ENCODE measurements around the gene GSE1. TPM values are rescaled to one million over a fixed set of nuclear protein-coding genes. Genes with fewer than 3 reads are reported as not detected.

Gene GSE1
- total and polyA plus RNA-seq, 2 of the 13 experiments (the other 11 are each of a cell fraction or from before 2014, with no cell fraction given): 16.1 to 31.2 TPM

DNA sequence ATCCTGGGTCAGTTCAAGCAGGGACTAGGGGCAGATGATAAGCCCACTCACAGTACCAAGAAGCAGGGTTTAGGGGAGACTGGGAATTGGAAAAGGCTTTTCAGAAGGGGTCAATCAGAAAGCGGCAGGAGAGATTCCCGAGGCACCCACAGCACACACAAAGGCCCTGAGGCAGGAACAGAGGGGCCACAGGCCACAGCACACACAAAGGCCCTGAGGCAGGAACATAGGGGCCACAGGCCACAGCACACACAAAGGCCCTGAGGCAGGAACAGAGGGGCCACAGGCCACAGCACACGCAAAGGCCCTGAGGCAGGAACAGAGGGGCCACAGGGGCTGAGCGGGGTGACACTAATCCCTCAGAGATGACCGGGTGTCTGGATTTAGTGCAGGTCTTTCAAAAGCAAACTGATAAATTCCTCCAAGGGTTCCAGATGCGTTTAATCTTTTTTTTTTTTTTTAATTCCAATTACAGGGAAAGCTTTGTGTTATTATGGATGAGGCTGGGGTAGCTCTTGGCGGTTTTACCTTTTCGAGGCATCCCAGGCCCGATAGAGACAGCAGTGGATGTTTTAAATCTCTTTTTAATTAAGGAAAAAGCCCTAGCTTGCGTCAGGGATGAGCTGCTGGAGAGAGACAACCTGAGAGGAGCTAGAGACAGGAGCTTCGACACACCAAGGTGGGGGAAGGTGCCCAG, 106.6 kb downstream of the GSE1 start:
- H3K36me3 ChIP-seq (replicated peaks in 1 of 2; ENCODE audit: control insufficient read depth in 1 of 2, insufficient read depth in 2 of 2, low read length in 2 of 2): no peaks in the 10 kb centered on the region
- 25% methylated on average over 11 of the region's 11 CpGs for WGBS (ENCODE audit: low lambda C conversion rate)
- H3K79me2 ChIP-seq (ENCODE audit: insufficient read depth, low read length): no peaks in the 10 kb centered on the region
- in situ Hi-C loops (cut with HindIII; ENCODE audit: extremely low pct_ligation_motif_present, low pct_unique_long_range_greater_than_20kb): loop anchor here (5.0 kb wide), 1 partner anchor 62 kb away; no protein-coding TSS in a partner anchor
- intact Hi-C loops (cut with micrococcal nuclease; ENCODE audit: unreplicated experiment): loop anchor here (10.0 kb wide), 1 partner anchor 325 kb away; no protein-coding TSS in a partner anchor
- no peak overlapping the region for H3K27ac ChIP-seq (ENCODE audit: extremely low read length, insufficient read depth, low read length)
- ChIA-PET CTCF (ENCODE audit: low intra/inter-chr PET ratio, low total read pairs) (interaction anchor here (0.8 to 2.9 kb wide), 2 partner anchors 299 to 350 kb away, joined by 3 to 12 read pairs; no protein-coding TSS in a partner anchor), POLR2A (no interaction called here)
- no peak for FAIRE-seq
- no peak overlapping the region for H3K9ac ChIP-seq (ENCODE audit: insufficient read depth, low read depth, low read length)
- TF ChIP-seq SYNCRIP (IDR thresholded peaks at IDR 0.05; ENCODE audit: insufficient read depth, low read depth, low read length) (no peak), ZNF235 (CRISPR knock-in tag; IDR thresholded peaks at IDR 0.05; ENCODE audit: borderline replicate concordance) (no peak), FOXM1 (CRISPR knock-in tag; IDR thresholded peaks at IDR 0.05) (no peak), RARA (CRISPR knock-in tag; IDR thresholded peaks at IDR 0.05) (no peak), AGO1 (IDR thresholded peaks at IDR 0.05; ENCODE audit: low read depth, low read length, poor library complexity, severe bottlenecking) (no peak)
- no peak for DNase-seq (ENCODE audit: low spot score)
- no peaks in the 10 kb centered on the region for H3K9me3 ChIP-seq (ENCODE audit: low read length)
- H3K27me3 ChIP-seq (ENCODE audit: control insufficient read depth in 1 of 2, insufficient read depth in 2 of 2, low read length in 2 of 2): peaks cover 4 to 35% of the 10 kb centered on the region in 2 experiments; a peak in 4 of 5 replicates
- no TSS peak for BruUV-seq (replicated peaks)
- no peak overlapping the region for H3K4me3 ChIP-seq (replicated peaks in 1 of 3; ENCODE audit: insufficient read depth in 1 of 3, low read depth in 2 of 3, low read length in 3 of 3)
- H4K20me1 ChIP-seq (ENCODE audit: insufficient read depth, low read length): peaks cover 3% of the 10 kb centered on the region; the same call in 1 of the 2 replicates
- H3K4me2 ChIP-seq (ENCODE audit: low read depth, low read length): no peak overlapping the region
- ATAC-seq: no peak
- no peak overlapping the region for H2AFZ ChIP-seq (ENCODE audit: low read length)
- peaks cover 17% of the 10 kb centered on the region for H3K4me1 ChIP-seq (ENCODE audit: insufficient read depth, low read length)

DNA sequence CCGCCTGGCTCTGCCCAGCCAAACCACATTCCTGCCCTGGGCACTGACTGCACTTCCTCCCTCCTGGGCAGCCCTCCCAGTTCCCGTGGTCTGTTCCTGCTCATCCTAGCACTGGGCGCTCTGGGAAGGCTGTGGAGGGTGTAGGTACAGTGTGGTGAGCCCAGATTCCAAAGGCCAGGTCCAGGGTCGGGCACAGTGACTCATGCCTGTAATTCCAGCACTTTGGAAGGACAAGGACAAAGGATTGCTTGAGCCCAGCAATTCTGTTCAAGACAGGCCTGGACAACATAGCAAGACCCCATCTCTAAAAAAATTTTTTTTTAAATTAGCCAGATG, 107.1 kb downstream of the GSE1 start:
- Histone ChIP-seq H4K20me1 (ENCODE audit: insufficient read depth, low read length) (peaks cover 3% of the 10 kb centered on the region; the same call in 1 of the 2 replicates), H3K79me2 (ENCODE audit: insufficient read depth, low read length) (no peaks in the 10 kb centered on the region), H2AFZ (ENCODE audit: low read length) (no peak overlapping the region), H3K4me3 (replicated peaks in 1 of 3; ENCODE audit: insufficient read depth in 1 of 3, low read depth in 2 of 3, low read length in 3 of 3) (no peak overlapping the region), H3K9me3 (ENCODE audit: low read length) (no peaks in the 10 kb centered on the region), H3K27me3 (ENCODE audit: control insufficient read depth in 1 of 2, insufficient read depth in 2 of 2, low read length in 2 of 2) (peaks cover 4 to 32% of the 10 kb centered on the region in 2 experiments; a peak in 4 of 5 replicates), H3K9ac (ENCODE audit: insufficient read depth, low read depth, low read length) (no peak overlapping the region), H3K36me3 (replicated peaks in 1 of 2; ENCODE audit: control insufficient read depth in 1 of 2, insufficient read depth in 2 of 2, low read length in 2 of 2) (no peaks in the 10 kb centered on the region), H3K4me1 (ENCODE audit: insufficient read depth, low read length) (peaks cover 18% of the 10 kb centered on the region), H3K27ac (ENCODE audit: extremely low read length, insufficient read depth, low read length) (no peak overlapping the region), H3K4me2 (ENCODE audit: low read depth, low read length) (no peak overlapping the region)
- ChIA-PET POLR2A (no interaction called here), CTCF (ENCODE audit: low intra/inter-chr PET ratio, low total read pairs) (interaction anchor here (0.8 kb wide), 1 partner anchor 351 kb away, joined by 3 read pairs; no protein-coding TSS in a partner anchor)
- no TSS peak for BruUV-seq (replicated peaks)
- in situ Hi-C loops (cut with HindIII; ENCODE audit: extremely low pct_ligation_motif_present, low pct_unique_long_range_greater_than_20kb) (no loop called here), intact Hi-C loops (cut with micrococcal nuclease; ENCODE audit: unreplicated experiment) (no loop called here)
- DNase-seq (ENCODE audit: low spot score) (peak; percentile 35), FAIRE-seq (no peak), ATAC-seq (peak; percentile 57)
- 13% methylated on average over 4 of the region's 4 CpGs for WGBS (ENCODE audit: low lambda C conversion rate)
- TF ChIP-seq NR2F6 (IDR thresholded peaks at IDR 0.05) (no peak), NR2F6 (CRISPR knock-in tag; IDR thresholded peaks at IDR 0.05) (0 out of 2 replicates have a peak, but pooled peaks have one; percentile 14), SP1 (IDR thresholded peaks at IDR 0.05) (no peak), SP1 (CRISPR knock-in tag; IDR thresholded peaks at IDR 0.05) (no peak), DNMT1 (CRISPR knock-in tag; IDR thresholded peaks at IDR 0.05) (no peak), JUN (CRISPR knock-in tag; IDR thresholded peaks at IDR 0.05) (0 out of 2 replicates have a peak, but pooled peaks have one; percentile 56), ZBTB7B (CRISPR knock-in tag; IDR thresholded peaks at IDR 0.05) (no peak), ZSCAN29 (CRISPR knock-in tag; conservative IDR thresholded peaks at IDR 0.05) (no peak), ZMYM2 (CRISPR knock-in tag; IDR thresholded peaks at IDR 0.05) (peak; percentile 96), ZMYM3 (CRISPR knock-in tag; IDR thresholded peaks at IDR 0.05) (peak; percentile 87), ZNF850 (CRISPR knock-in tag; conservative IDR thresholded peaks at IDR 0.05) (no peak), SMARCC2 (IDR thresholded peaks at IDR 0.05) (no peak), TEAD3 (CRISPR knock-in tag; optimal IDR thresholded peaks at IDR 0.05; ENCODE audit: borderline replicate concordance) (peak; percentile 63), NAIF1 (CRISPR knock-in tag; IDR thresholded peaks at IDR 0.05; ENCODE audit: borderline replicate concordance) (no peak), STAT5B (CRISPR knock-in tag; IDR thresholded peaks at IDR 0.05) (no peak)
- TF ChIP-seq, protein P1, sequence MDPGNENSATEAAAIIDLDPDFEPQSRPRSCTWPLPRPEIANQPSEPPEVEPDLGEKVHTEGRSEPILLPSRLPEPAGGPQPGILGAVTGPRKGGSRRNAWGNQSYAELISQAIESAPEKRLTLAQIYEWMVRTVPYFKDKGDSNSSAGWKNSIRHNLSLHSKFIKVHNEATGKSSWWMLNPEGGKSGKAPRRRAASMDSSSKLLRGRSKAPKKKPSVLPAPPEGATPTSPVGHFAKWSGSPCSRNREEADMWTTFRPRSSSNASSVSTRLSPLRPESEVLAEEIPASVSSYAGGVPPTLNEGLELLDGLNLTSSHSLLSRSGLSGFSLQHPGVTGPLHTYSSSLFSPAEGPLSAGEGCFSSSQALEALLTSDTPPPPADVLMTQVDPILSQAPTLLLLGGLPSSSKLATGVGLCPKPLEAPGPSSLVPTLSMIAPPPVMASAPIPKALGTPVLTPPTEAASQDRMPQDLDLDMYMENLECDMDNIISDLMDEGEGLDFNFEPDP (CRISPR knock-in tag; conservative IDR thresholded peaks at IDR 0.05): no peak
